GM10248 (cell line): Measurements from ENCODE around the gene AUH.
"Not testable (repeated sequence)": the region's sequence is repeated elsewhere in the genome, so short reads cannot be mapped to it uniquely, and the experiment has no call there.

Experiments used
- CTCF ChIA-PET: fragments of 300-600 bp; sonication (Branson Sonifier 250); formaldehyde crosslinking; extraction: SDS; loops from one replicate; lab custom pipeline; 2021; ENCODE audit warnings: antibody characterized with exemption; lab: Yijun Ruan, JAX
- POLR2A ChIA-PET: fragments of 350-650 bp; sonication (Branson Sonifier 250); formaldehyde crosslinking; extraction: SDS; loops from one replicate; lab custom pipeline; 2020; ENCODE audit warnings: antibody characterized with exemption; lab: Yijun Ruan, JAX
- DNase-seq: peaks from one replicate; pipeline ENCODE4 v3.0.0; 2012; ENCODE audit errors: extremely low spot score
- TF ChIP-seq, protein P1 (sequence below): IDR thresholded peaks from 2 replicates; pipeline ENCODE4 v1.5.1; 2012; ENCODE audit warnings: mild to moderate bottlenecking, low read depth; ENCODE audit errors: extremely low read depth, missing control alignments, control extremely low read depth

AUH gene

DNA sequence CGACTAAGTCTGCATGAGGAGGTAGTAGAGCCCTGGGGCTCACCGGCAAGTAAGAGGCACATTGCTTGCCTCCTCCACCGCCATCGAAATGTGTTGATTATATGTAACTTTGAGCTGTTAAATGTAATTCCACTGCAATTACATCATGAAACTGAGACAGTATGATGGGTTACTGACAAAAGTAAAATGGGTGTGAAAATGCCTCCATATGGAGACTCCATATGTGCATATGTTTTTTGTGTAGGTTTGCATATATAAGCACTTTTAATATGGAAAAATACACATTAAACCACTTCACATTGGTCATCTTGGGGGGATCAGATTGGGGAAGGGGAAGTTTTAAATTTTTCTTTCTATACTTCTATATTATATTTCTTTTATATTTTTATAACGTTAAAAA lies 32.1 kb upstream of the AUH start:
- CTCF ChIA-PET: interaction anchor here (0.9 kb wide), 1 partner anchor 32 kb away, joined by 3 read pairs; no protein-coding TSS in a partner anchor
- no peak for DNase-seq
- POLR2A ChIA-PET: no interaction called here
- TF ChIP-seq, protein P1, sequence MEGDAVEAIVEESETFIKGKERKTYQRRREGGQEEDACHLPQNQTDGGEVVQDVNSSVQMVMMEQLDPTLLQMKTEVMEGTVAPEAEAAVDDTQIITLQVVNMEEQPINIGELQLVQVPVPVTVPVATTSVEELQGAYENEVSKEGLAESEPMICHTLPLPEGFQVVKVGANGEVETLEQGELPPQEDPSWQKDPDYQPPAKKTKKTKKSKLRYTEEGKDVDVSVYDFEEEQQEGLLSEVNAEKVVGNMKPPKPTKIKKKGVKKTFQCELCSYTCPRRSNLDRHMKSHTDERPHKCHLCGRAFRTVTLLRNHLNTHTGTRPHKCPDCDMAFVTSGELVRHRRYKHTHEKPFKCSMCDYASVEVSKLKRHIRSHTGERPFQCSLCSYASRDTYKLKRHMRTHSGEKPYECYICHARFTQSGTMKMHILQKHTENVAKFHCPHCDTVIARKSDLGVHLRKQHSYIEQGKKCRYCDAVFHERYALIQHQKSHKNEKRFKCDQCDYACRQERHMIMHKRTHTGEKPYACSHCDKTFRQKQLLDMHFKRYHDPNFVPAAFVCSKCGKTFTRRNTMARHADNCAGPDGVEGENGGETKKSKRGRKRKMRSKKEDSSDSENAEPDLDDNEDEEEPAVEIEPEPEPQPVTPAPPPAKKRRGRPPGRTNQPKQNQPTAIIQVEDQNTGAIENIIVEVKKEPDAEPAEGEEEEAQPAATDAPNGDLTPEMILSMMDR: no peak

DNA sequence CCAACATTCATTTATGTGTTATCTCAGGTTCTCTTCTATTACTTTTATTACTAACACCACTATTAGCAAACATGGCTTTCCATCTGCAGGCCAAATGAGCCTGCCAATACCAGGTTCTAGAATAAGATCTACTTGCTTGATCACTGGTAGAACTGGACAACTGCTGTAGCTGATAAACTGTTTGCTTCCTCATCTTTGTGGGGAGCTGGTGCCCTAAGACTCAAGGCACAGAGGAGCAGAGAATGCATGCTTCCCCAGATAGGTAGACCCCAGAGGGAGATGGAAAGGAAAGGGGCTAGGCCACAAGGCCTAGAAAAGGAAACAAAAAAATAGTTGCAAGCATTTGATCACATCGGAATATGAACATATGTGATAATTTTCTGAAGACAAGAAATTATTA lies 30.7 kb upstream of the AUH start:
- no peak for DNase-seq
- CTCF ChIA-PET: no interaction called here
- TF ChIP-seq, protein P1: no peak
- POLR2A ChIA-PET: no interaction called here

GRCh38 chr9:91391818-91392217 lies 30.1 kb upstream of the AUH start:
- ChIA-PET CTCF (no interaction called here), POLR2A (no interaction called here)
- TF ChIP-seq, protein P1: no peak
- DNase-seq: no peak

DNA sequence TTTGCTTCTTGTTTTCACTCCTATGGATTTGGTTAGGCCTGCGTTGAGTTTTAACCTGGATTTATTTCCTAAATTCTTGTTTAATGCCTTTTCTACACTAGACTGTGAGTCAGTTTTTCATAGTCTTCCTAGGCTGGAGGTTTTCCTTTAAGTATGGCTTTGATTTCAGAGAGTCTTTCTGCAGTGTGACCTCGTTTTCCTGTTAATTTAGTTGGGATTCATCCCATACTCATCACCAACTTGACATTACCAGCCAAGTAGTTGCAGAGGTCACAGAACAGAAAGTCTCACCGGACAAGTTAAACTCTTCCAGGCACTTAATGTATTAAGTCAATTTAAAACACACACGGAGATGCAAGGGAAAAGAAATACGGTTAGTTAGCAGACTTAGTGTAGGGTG lies 29.7 kb upstream of the AUH start:
- CTCF ChIA-PET: no interaction called here
- no peak for DNase-seq
- POLR2A ChIA-PET: no interaction called here
- TF ChIP-seq, protein P1: no peak

DNA sequence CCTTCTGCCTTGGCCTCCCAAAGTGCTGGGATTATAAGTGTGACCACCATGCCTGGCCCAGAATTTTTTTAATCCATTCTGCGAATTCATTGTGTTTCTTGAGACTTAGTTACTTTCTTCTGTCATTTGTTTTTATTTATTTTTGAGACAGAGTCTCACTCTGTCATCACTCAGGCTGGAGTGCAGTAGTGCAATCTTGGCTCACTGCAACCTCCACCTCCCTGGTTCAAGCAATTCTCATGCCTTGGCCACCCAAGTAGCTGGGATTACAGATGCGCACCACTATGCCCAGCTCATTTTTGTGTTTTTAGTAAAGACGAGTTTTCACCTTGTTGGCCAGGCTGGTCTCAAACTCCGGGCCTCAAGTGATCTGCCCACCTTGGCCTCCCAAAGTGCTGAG lies 28.0 kb upstream of the AUH start:
- DNase-seq, POLR2A ChIA-PET: not testable (repeated sequence)
- CTCF ChIA-PET: interaction anchor here (0.6 kb wide), 1 partner anchor 300 kb away, joined by 3 read pairs; no protein-coding TSS in a partner anchor

- ChIA-PET POLR2A (no interaction called here), CTCF (interaction anchor here (1.4 to 2.0 kb wide), 2 partner anchors 19 to 43 kb away, joined by 3 to 5 read pairs; no protein-coding TSS in a partner anchor)
- TF ChIP-seq, protein P1: no peak
- DNase-seq: no peak
Measured at GRCh38 chr9:91386765-91387164, 25.0 kb upstream of the AUH start.

GRCh38 chr9:91384954-91385353 lies 23.2 kb upstream of the AUH start:
- POLR2A ChIA-PET: no interaction called here
- no peak for DNase-seq
- CTCF ChIA-PET: no interaction called here
- TF ChIP-seq, protein P1: no peak
